OCI-LY7 (cell line): ENCODE results near the gene HNRNPH1. TPM values are rescaled to one million over a fixed set of nuclear protein-coding genes. Genes with fewer than 3 reads are reported as not detected.

Source experiments
- BruUV-seq: library from RNA; stranded (reverse); fragments of 400-500 nt; replicated peaks from 2 replicates; lab custom pipeline; 2021; lab: Mats Ljungman, UMichigan
- CTCF ChIA-PET: fragments of 300-600 bp; sonication (Branson Sonifier 250); formaldehyde crosslinking; loops from one replicate; lab custom pipeline; 2022; ENCODE audit warnings: antibody characterized with exemption; ENCODE audit not compliant: unreplicated experiment; lab: Charles Lee
- POLR2A ChIA-PET: fragments of 300-600 bp; sonication (Branson Sonifier 250); formaldehyde crosslinking; loops from one replicate; lab custom pipeline; 2022; ENCODE audit warnings: antibody characterized with exemption; lab: Charles Lee
- DNase-seq: peaks from one replicate; pipeline ENCODE4 v3.0.0-alpha.2; 2015; ENCODE audit warnings: low spot score
- H2AFZ ChIP-seq: fragments of 200-600 bp; sonication (generic), shearing (Covaris generic); 2 replicates; pipeline ENCODE4 v1.6.1; 2014; ENCODE audit warnings: mild to moderate bottlenecking, antibody characterized with exemption, low read length, moderate library complexity
- H3K27ac ChIP-seq: fragments of 200-600 bp; sonication (generic); 2 replicates; pipeline ENCODE4 v1.5.1; 2014; ENCODE audit warnings: mixed run types, low read depth, mild to moderate bottlenecking, moderate library complexity, low read length, inconsistent platforms; ENCODE audit not compliant: poor library complexity, severe bottlenecking
- H3K36me3 ChIP-seq: fragments of 200-600 bp; sonication (generic); 2 replicates; pipeline ENCODE4 v1.6.1; 2014; ENCODE audit warnings: mild to moderate bottlenecking, antibody characterized with exemption, low read length, moderate library complexity, mixed read lengths; ENCODE audit not compliant: insufficient read depth
- H3K4me1 ChIP-seq: fragments of 200-600 bp; sonication (generic); 2 replicates; pipeline ENCODE4 v1.5.1; 2014; ENCODE audit warnings: mild to moderate bottlenecking, low read length; ENCODE audit not compliant: insufficient read depth, poor library complexity, severe bottlenecking
- H3K4me2 ChIP-seq: fragments of 200-600 bp; sonication (generic); 2 replicates; pipeline ENCODE4 v1.6.1; 2014; ENCODE audit warnings: mild to moderate bottlenecking, low read length
- H3K4me3 ChIP-seq: fragments of 200-600 bp; sonication (generic); 2 replicates; pipeline ENCODE4 v1.5.1; 2014; ENCODE audit warnings: mild to moderate bottlenecking, low read depth, low read length; ENCODE audit not compliant: poor library complexity, severe bottlenecking
- H3K79me2 ChIP-seq: fragments of 200-600 bp; sonication (generic); 2 replicates; pipeline ENCODE4 v1.6.1; 2016; ENCODE audit warnings: low read depth, mild to moderate bottlenecking, low read length, moderate library complexity, mixed read lengths; ENCODE audit not compliant: insufficient read depth
- H3K9me2 ChIP-seq: fragments of 200-600 bp; sonication (generic); 2 replicates; pipeline ENCODE4 v1.6.1; 2016; ENCODE audit warnings: mild to moderate bottlenecking, low read length, mixed read lengths; ENCODE audit not compliant: insufficient read depth
- H3K9me3 ChIP-seq: fragments of 200-600 bp; sonication (generic); 2 replicates; pipeline ENCODE4 v1.6.1; 2014; ENCODE audit warnings: mild to moderate bottlenecking, mixed run types, low read length, mixed read lengths
- H4K20me1 ChIP-seq: fragments of 200-600 bp; sonication (generic); 2 replicates; pipeline ENCODE4 v1.6.1; 2014; ENCODE audit warnings: mild to moderate bottlenecking, antibody characterized with exemption, low read length, moderate library complexity, mixed read lengths; ENCODE audit not compliant: insufficient read depth
- EZH2phosphoT487 ChIP-seq: fragments of 200-600 bp; sonication (generic); IDR thresholded peaks from 2 replicates; pipeline ENCODE4 v1.6.1; 2018; ENCODE audit warnings: low read depth, borderline replicate concordance, mild to moderate bottlenecking, mixed run types, antibody characterized with exemption, low read length, moderate library complexity, mixed read lengths
- intact Hi-C: fragments of 100-400 bp; cut with micrococcal nuclease; formaldehyde crosslinking; loops from one replicate; pipeline ENCODE4 v1.10.0; 2022; ENCODE audit not compliant: unreplicated experiment
- total RNA-seq, 2 experiments: library from RNA; depleted of rRNA in 1 of 2; stranded (reverse); fragments of >200 nt in 1 of 2; shearing (Covaris generic) in 1 of 2; gene quantifications; 2 replicates each; pipeline ENCODE4 v1.2.3, GENCODE V29; 2014 to 2022
- TF ChIP-seq, protein P1 (sequence below): fragments of 200-600 bp; sonication (generic); conservative IDR thresholded peaks from 2 replicates; pipeline ENCODE4 v1.5.1; 2014; ENCODE audit warnings: mild to moderate bottlenecking, antibody characterized with exemption, low read length, moderate library complexity, mixed read lengths

HNRNPH1 gene
- total RNA-seq, 2 experiments from 2014 or later = 814 to 1,011 TPM

DNA sequence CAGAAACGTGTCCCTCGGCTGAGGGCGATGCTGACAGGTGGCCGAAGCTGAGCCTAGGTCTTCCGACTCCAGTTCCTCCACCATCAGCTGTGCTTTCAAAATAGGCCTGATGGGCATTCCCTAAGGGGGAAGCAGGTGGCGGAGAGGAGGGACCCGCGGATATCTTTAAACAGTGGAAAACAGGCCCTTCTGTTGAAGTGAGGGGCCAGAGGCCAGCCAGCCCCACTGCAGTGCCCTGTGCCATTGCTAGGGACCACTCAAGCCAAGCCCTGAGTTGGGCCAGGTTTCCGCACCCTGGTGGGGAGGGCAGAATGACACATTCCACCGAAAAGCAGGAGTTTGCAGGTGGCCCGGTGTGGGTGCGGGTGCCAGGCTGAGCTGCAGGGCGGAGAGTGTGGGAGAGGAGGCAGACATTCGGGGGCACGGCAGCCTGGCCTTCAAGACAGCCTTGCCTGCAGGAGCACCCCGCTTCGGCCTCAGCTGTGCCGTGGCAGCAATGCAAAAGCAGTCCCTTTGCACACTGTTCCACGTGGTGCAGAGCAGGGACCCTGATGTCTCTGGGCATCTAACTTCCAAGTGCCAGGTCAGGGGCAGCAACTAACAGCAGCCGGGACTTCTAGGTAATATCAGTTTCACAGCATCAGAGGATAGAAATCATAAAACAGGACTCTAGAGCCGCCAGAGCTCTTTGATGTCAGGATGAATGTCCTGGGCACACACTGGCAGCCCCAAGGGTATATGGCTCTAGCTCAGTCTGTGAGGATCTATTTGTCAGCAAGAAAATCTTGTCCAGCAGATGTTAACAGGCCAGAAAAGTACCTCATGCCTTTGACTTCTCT lies 17.2 kb downstream of the HNRNPH1 start:
- H3K27ac ChIP-seq = no peak overlapping the region
- TF ChIP-seq, protein P1, sequence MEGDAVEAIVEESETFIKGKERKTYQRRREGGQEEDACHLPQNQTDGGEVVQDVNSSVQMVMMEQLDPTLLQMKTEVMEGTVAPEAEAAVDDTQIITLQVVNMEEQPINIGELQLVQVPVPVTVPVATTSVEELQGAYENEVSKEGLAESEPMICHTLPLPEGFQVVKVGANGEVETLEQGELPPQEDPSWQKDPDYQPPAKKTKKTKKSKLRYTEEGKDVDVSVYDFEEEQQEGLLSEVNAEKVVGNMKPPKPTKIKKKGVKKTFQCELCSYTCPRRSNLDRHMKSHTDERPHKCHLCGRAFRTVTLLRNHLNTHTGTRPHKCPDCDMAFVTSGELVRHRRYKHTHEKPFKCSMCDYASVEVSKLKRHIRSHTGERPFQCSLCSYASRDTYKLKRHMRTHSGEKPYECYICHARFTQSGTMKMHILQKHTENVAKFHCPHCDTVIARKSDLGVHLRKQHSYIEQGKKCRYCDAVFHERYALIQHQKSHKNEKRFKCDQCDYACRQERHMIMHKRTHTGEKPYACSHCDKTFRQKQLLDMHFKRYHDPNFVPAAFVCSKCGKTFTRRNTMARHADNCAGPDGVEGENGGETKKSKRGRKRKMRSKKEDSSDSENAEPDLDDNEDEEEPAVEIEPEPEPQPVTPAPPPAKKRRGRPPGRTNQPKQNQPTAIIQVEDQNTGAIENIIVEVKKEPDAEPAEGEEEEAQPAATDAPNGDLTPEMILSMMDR = no peak
- no peak for TF ChIP-seq EZH2phosphoT487
- H3K9me3 ChIP-seq = no peaks in the 10 kb centered on the region
- BruUV-seq = no TSS peak
- ChIA-PET POLR2A (interaction anchor here (0.6 kb wide), 1 partner anchor 68 kb away, joined by 4 read pairs; no protein-coding TSS in a partner anchor), CTCF (no interaction called here)
- no peaks in the 10 kb centered on the region for H3K9me2 ChIP-seq
- intact Hi-C loops = no loop called here
- H2AFZ ChIP-seq = no peak overlapping the region
- H3K4me1 ChIP-seq = no peaks in the 10 kb centered on the region
- no peak for DNase-seq
- no peak overlapping the region for H3K4me3 ChIP-seq
- peaks cover 73% of the 10 kb centered on the region for H3K36me3 ChIP-seq
- peaks cover 4% of the 10 kb centered on the region; the same call in 1 of the 2 replicates for H4K20me1 ChIP-seq
- no peaks in the 10 kb centered on the region for H3K79me2 ChIP-seq
- H3K4me2 ChIP-seq = no peak overlapping the region

DNA sequence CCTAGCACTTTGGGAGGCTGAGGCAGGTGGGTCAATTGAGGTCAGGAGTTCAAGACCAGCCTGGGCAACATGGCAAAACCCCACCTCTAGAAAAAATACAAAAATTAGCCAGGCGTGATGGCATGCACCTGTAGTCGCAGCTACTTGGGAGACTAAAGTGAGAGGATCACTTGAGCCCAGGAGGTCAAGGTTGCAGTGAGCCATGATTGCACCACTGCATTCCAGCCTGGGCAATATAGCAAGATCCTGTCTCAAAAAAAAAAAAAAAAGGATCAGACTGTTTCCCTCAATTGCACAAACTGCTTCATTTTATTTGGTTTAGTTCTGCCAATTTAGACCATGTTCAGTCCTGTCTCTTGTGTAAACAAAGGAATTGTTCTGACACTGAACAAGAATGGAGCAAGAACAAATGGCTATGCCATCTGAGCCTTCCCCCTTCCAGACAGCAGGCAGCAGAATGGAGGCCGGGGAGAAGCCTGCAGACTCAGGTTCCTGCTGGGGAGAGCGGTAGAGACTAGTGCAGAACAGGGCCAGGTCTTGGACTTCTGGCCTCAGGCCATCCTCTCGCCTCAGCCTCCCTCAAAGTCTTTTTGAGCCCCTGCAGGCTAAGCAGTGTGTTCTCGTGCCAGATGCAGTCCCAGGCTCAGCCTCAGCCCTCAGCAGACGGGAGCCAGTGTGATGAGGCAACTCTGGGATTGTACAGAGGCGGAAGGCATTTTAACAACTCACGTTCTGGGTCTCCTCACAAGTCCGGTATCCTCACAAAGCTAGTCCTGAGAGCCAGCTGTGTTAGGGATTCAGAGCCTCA lies 18.2 kb downstream of the HNRNPH1 start:
- H3K4me2 ChIP-seq = no peak overlapping the region
- CTCF ChIA-PET = no interaction called here
- H3K36me3 ChIP-seq = peaks cover 71% of the 10 kb centered on the region
- POLR2A ChIA-PET = no interaction called here
- no peak overlapping the region for H2AFZ ChIP-seq
- intact Hi-C loops = no loop called here
- H3K27ac ChIP-seq = no peak overlapping the region
- H4K20me1 ChIP-seq = no peaks in the 10 kb centered on the region
- H3K4me1 ChIP-seq = no peaks in the 10 kb centered on the region
- H3K79me2 ChIP-seq = no peaks in the 10 kb centered on the region
- no peak for TF ChIP-seq EZH2phosphoT487
- TF ChIP-seq, protein P1 = no peak
- H3K4me3 ChIP-seq = no peak overlapping the region
- no peaks in the 10 kb centered on the region for H3K9me3 ChIP-seq
- H3K9me2 ChIP-seq = no peaks in the 10 kb centered on the region
- no peak for DNase-seq
- BruUV-seq = no TSS peak
